HEK293 (cell line): Measurements from ENCODE around the gene RHBDL3.

ENCODE experiments used
- CTCF ChIA-PET: fragments of 350-600 bp; formaldehyde crosslinking; extraction: SDS; loops from one replicate; lab custom pipeline; 2021; ENCODE audit warnings: antibody characterized with exemption; lab: Yijun Ruan, JAX
- POLR2A ChIA-PET: fragments of 300-600 bp; formaldehyde crosslinking; extraction: SDS; loops from one replicate; lab custom pipeline; 2020; ENCODE audit warnings: antibody characterized with exemption, inconsistent platforms; lab: Yijun Ruan, JAX
- H3K27ac ChIP-seq: fragments of 200-500 bp; sonication (Bioruptor generic); 2 replicates; pipeline ENCODE4 v1.5.1; 2014; ENCODE audit warnings: low read depth, low read length, control low read depth, inconsistent platforms; ENCODE audit errors: extremely low read depth
- H3K36me3 ChIP-seq, 2 experiments: fragments of 200-500 bp in 1 of 2; sonication (Bioruptor generic) in 1 of 2; 1 replicate in 1 of 2; 2 replicates in 1 of 2; pipeline ENCODE4 v1.5.1; 2014 to 2017; ENCODE audit warnings: inconsistent platforms in 2 of 2, low read length in 2 of 2; ENCODE audit not compliant: control insufficient read depth in 2 of 2, insufficient read depth in 1 of 2
- H3K4me1 ChIP-seq: fragments of 200-500 bp; sonication (Bioruptor generic); 2 replicates; pipeline ENCODE4 v1.5.1; 2014; ENCODE audit warnings: mild to moderate bottlenecking, low read length, inconsistent platforms; ENCODE audit not compliant: control insufficient read depth, insufficient read depth
- H3K4me3 ChIP-seq: 2 replicates; pipeline ENCODE4 v1.5.1; 2011; ENCODE audit warnings: low read depth, mild to moderate bottlenecking, control low read depth, low read length, moderate library complexity
- H3K9me3 ChIP-seq: fragments of 200-500 bp; sonication (Bioruptor generic); 2 replicates; pipeline ENCODE4 v1.5.1; 2014; ENCODE audit warnings: low read depth, low read length, inconsistent platforms; ENCODE audit not compliant: control insufficient read depth, insufficient read depth
- AEBP2 ChIP-seq: fragments of 450-650 bp; formaldehyde crosslinking; IDR thresholded peaks from 2 replicates; pipeline ENCODE4 v1.5.1; 2016; ENCODE audit warnings: missing biosample characterization, missing genetic modification characterization, borderline replicate concordance
- PRDM10 ChIP-seq: fragments of 450-650 bp; formaldehyde crosslinking; IDR thresholded peaks from 2 replicates; pipeline ENCODE4 v1.5.1; 2016; ENCODE audit warnings: missing biosample characterization, missing genetic modification characterization
- PRDM4 ChIP-seq: fragments of 450-650 bp; formaldehyde crosslinking; IDR thresholded peaks from 2 replicates; pipeline ENCODE4 v1.5.1; 2017; ENCODE audit warnings: missing biosample characterization, missing genetic modification characterization
- SCRT2 ChIP-seq: fragments of 450-650 bp; formaldehyde crosslinking; IDR thresholded peaks from 2 replicates; pipeline ENCODE4 v1.5.1; 2016; ENCODE audit warnings: missing biosample characterization, missing genetic modification characterization
- TRIM28 ChIP-seq: IDR thresholded peaks from 2 replicates; pipeline ENCODE4 v1.6.1; 2011; ENCODE audit warnings: low read length, control low read depth, borderline replicate concordance
- ZNF18 ChIP-seq: fragments of 450-650 bp; formaldehyde crosslinking; IDR thresholded peaks from 2 replicates; pipeline ENCODE4 v1.5.1; 2016; ENCODE audit warnings: missing biosample characterization, missing genetic modification characterization
- ZNF221 ChIP-seq: fragments of 450-650 bp; formaldehyde crosslinking; IDR thresholded peaks from 2 replicates; pipeline ENCODE4 v1.5.1; 2017; ENCODE audit warnings: missing biosample characterization, missing genetic modification characterization, borderline replicate concordance
- ZNF37A ChIP-seq: fragments of 450-650 bp; IDR thresholded peaks from 2 replicates; pipeline ENCODE4 v1.5.1; 2018; ENCODE audit warnings: missing biosample characterization, missing genetic modification characterization
- ZNF416 ChIP-seq: fragments of 450-650 bp; formaldehyde crosslinking; IDR thresholded peaks from 2 replicates; pipeline ENCODE4 v1.5.1; 2016; ENCODE audit warnings: missing biosample characterization, missing genetic modification characterization
- ZNF561 ChIP-seq: fragments of 450-650 bp; IDR thresholded peaks from 2 replicates; pipeline ENCODE4 v1.5.1; 2018; ENCODE audit warnings: missing biosample characterization, missing genetic modification characterization, borderline replicate concordance
- ZNF692 ChIP-seq: fragments of 450-650 bp; formaldehyde crosslinking; IDR thresholded peaks from 2 replicates; pipeline ENCODE4 v1.5.1; 2016; ENCODE audit warnings: missing biosample characterization, missing genetic modification characterization
- ZSCAN4 ChIP-seq: fragments of 450-650 bp; formaldehyde crosslinking; IDR thresholded peaks from 2 replicates; pipeline ENCODE4 v1.5.1; 2017; ENCODE audit warnings: missing biosample characterization, missing genetic modification characterization

Gene RHBDL3

GRCh38 chr17:32333187-32333586 lies 67.6 kb downstream of the RHBDL3 start (continued):
- TF ChIP-seq ZNF37A (peak; percentile 53; the same call in 1 of the 2 replicates), ZSCAN4 (tag by site-specific recombination) (no peak), PRDM4 (tag by site-specific recombination) (no peak), ZNF18 (no peak)

- Histone ChIP-seq H3K4me1 (no peaks in the 10 kb centered on the region), H3K36me3 (peaks cover 72 to 80% of the 10 kb centered on the region in 2 experiments), H3K4me3 (no peak overlapping the region), H3K9me3 (no peaks in the 10 kb centered on the region), H3K27ac (no peak overlapping the region)
- CTCF ChIA-PET = no interaction called here
- POLR2A ChIA-PET = no interaction called here
- TF ChIP-seq AEBP2 (tag by site-specific recombination) (no peak), ZNF221 (tag by site-specific recombination) (no peak), PRDM10 (tag by site-specific recombination) (no peak), ZNF561 (tag by site-specific recombination) (no peak), SCRT2 (tag by site-specific recombination) (no peak), TRIM28 (no peak), ZNF692 (tag by site-specific recombination) (no peak), ZSCAN4 (tag by site-specific recombination) (no peak), ZNF37A (no peak), ZNF416 (tag by site-specific recombination) (no peak)
Observed at GRCh38 chr17:32335046-32335445, 69.4 kb downstream of the RHBDL3 start.
